Hepatocyte (in vitro differentiated cells): ENCODE measurements around the gene CDC5L.

Source experiments
- EZH2 ChIP-seq: fragments of 200-600 bp; sonication (generic); IDR thresholded peaks from 2 replicates; pipeline ENCODE4 v1.6.1; 2016; ENCODE audit warnings: antibody characterized with exemption, mild to moderate bottlenecking, borderline replicate concordance
- TF ChIP-seq, protein P1 (sequence below): fragments of 200-600 bp; sonication (generic); IDR thresholded peaks from 2 replicates; pipeline ENCODE4 v1.5.1; 2016; ENCODE audit warnings: antibody characterized with exemption, mild to moderate bottlenecking; ENCODE audit not compliant: poor library complexity

GRCh38 chr6:44481056-44481455, 93.5 kb downstream of the CDC5L start:
- TF ChIP-seq, protein P1, sequence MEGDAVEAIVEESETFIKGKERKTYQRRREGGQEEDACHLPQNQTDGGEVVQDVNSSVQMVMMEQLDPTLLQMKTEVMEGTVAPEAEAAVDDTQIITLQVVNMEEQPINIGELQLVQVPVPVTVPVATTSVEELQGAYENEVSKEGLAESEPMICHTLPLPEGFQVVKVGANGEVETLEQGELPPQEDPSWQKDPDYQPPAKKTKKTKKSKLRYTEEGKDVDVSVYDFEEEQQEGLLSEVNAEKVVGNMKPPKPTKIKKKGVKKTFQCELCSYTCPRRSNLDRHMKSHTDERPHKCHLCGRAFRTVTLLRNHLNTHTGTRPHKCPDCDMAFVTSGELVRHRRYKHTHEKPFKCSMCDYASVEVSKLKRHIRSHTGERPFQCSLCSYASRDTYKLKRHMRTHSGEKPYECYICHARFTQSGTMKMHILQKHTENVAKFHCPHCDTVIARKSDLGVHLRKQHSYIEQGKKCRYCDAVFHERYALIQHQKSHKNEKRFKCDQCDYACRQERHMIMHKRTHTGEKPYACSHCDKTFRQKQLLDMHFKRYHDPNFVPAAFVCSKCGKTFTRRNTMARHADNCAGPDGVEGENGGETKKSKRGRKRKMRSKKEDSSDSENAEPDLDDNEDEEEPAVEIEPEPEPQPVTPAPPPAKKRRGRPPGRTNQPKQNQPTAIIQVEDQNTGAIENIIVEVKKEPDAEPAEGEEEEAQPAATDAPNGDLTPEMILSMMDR: no peak
- no peak for TF ChIP-seq EZH2
